Fibroblast of the aortic adventitia (primary cell): ENCODE measurements around the gene CGB3. TPM values are rescaled to one million over a fixed set of nuclear protein-coding genes. Genes with fewer than 3 reads are reported as not detected.

Source experiments
- DNase-seq: peaks from one replicate; pipeline ENCODE4 v3.0.0-alpha.2; 2010; ENCODE audit warnings: low read depth
- H3K4me3 ChIP-seq: 2 replicates; pipeline ENCODE4 v1.5.1; 2011; ENCODE audit warnings: low read depth, mild to moderate bottlenecking, control low read depth, low read length, moderate library complexity
- CTCF ChIP-seq: IDR thresholded peaks from 2 replicates; pipeline ENCODE4 v1.5.1; 2011; ENCODE audit warnings: mild to moderate bottlenecking, low read length, control low read depth, inconsistent platforms; ENCODE audit not compliant: insufficient read depth
- small RNA-seq: library from RNA; depleted of rRNA; stranded (forward); fragments of <200 nt; gene quantifications from one replicate; pipeline ENCODE3, GENCODE V24; 2012
- total RNA-seq: library from RNA; depleted of rRNA; stranded (reverse); fragments of >200 nt; gene quantifications from 2 replicates; pipeline ENCODE4 v1.2.3, GENCODE V29; 2012; ENCODE audit warnings: low replicate concordance

Gene CGB3
- total RNA-seq, 1 donor: not detected

GRCh38 chr19:48986211-48986610 lies 37.9 kb downstream of the CGB3 start:
- TF ChIP-seq CTCF: no peak
- no peak for DNase-seq
- H3K4me3 ChIP-seq: no peak overlapping the region

DNA sequence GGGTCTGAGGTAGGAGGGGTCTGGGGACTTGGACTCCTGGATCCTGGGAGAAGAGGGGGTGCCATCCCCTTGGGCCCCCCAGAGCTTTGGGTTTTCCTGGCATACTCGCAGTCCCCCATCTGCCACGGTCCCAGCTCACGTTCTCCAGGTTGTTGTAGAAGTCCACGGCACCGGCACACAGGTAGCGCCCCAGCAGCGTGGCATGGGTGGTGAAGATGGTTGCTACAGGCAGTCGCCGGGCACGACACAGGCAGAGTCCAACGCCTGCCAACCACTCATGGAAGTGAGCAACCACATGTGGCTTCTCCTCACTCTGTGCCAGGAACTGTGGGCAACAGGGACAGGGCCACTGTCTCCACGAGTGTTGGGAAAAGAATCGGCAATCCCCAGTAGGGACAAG lies 38.4 kb downstream of the CGB3 start:
- no peak for DNase-seq
- no peak for TF ChIP-seq CTCF
- no peak overlapping the region for H3K4me3 ChIP-seq

DNA sequence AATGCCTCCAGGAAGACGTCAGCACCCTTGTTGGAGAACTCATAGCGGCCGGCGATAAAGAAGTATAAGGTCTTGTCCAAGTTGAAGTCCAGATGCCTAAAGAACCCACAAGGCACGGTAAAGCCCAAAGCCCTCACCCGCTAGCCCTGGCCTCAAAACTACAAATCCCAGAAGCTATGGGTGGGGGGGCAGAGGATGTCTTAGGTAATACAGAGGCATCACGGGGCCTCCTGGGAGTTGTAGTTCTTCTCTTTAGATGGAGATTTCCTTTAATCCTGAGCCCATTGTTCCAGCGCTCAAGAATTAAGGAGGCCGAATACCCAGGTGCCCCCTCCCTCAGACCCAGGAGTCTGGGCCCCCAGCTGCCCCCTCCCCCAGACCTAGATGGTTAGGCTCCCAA lies 41.9 kb downstream of the CGB3 start:
- no peak for DNase-seq
- TF ChIP-seq CTCF: no peak

GRCh38 chr19:48977061-48977460 lies 47.1 kb downstream of the CGB3 start:
- H3K4me3 ChIP-seq: no peak overlapping the region
- no peak for TF ChIP-seq CTCF

More for the DNA sequence above, 41.9 kb downstream of the CGB3 start:
- H3K4me3 ChIP-seq: no peak overlapping the region

DNA sequence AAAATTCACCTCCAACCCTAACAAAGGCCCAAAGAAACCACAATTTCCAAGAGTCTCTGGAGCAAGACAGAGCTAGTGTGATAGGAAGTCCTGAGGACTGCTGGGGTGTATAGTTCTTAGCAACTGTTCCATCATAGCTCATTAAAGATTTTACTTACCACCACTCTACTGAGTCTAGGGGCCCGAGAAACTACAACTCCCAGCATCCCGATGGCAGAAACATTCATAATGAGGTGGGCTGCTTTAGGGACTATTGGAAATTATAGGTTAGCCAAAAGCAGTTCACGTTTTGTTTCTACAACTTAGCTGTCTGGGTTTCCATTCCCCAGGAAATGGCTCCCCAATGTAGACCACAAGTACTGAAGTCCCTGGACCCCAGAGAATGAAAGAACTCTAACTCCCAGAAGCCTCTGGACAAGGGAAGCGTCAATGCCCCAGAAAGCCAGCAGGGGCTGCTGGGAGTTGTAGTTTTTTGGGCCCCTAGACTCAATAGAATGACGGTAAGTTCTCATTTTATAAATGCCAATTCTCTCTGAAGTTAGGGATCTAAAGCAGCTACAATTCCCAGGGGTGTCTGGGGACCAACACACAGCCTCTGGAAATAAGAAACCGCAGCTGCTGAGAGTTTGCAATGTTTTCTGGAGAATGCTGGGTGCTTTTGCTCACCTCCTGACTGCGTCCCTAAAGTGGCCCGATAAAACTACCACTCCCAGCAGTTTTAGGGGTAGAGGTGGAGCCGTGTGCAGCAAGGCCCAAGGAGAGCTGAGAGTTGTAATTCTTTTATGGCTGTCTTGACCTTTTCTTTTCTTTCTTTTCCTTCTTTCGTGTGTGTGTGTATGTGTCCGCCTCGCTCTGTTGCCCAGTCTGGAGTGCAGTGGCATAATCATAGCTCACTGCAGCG lies 47.9 kb downstream of the CGB3 start:
- H3K4me3 ChIP-seq: no peak overlapping the region
- DNase-seq: no peak
- TF ChIP-seq CTCF: peak; percentile 23

More at GRCh38 chr19:48977061-48977460, 47.1 kb downstream of the CGB3 start:
- no peak for DNase-seq

Small RNA genes within 50 kb of the gene (small RNA-seq; reads per million reads assigned to genes)
- not detected for gene MIR6798

Other genes with a start within 250 kb of the CGB3 start
- 9.6 and 30.4 TPM in 2 replicates for gene BCAT2, start 213.3 kb downstream of the CGB3 start, total RNA-seq
- gene HSD17B14, start 187.8 kb downstream of the CGB3 start, total RNA-seq: 3.6 and 25.5 TPM in 2 replicates
- 28.9 and 44.0 TPM in 2 replicates for gene PLEKHA4, start 155.7 kb downstream of the CGB3 start, total RNA-seq
- gene PPP1R15A, start 151.9 kb downstream of the CGB3 start, total RNA-seq: 45.8 and 53.6 TPM in 2 replicates
- gene TULP2, start 125.6 kb downstream of the CGB3 start, total RNA-seq: 0.54 TPM in 1 of 2 replicates, not detected in the other
- 267 and 932 TPM in 2 replicates for gene NUCB1, start 124.0 kb downstream of the CGB3 start, total RNA-seq
- gene DHDH, start 90.6 kb downstream of the CGB3 start, total RNA-seq: not detected in 2 replicates
- 15.5 and 45.8 TPM in 2 replicates for gene BAX, start 69.5 kb downstream of the CGB3 start, total RNA-seq
- gene FTL, start 59.0 kb downstream of the CGB3 start, total RNA-seq: 5,494 and 8,302 TPM in 2 replicates
- gene GYS1, start 31.0 kb downstream of the CGB3 start, total RNA-seq: 5.5 and 38.6 TPM in 2 replicates
- 16.3 and 119 TPM in 2 replicates for gene RUVBL2, start 30.4 kb downstream of the CGB3 start, total RNA-seq
- gene LHB, start 7.2 kb downstream of the CGB3 start, total RNA-seq: not detected in 2 replicates
- not detected in 2 replicates for gene CGB2, start 7.6 kb upstream of the CGB3 start, total RNA-seq
- not detected in 2 replicates for gene CGB1, start 12.6 kb upstream of the CGB3 start, total RNA-seq
- not detected in 2 replicates for gene CGB5, start 19.5 kb upstream of the CGB3 start, total RNA-seq
- not detected in 2 replicates for gene CGB8, start 24.8 kb upstream of the CGB3 start, total RNA-seq
- gene CGB7, start 33.4 kb upstream of the CGB3 start, total RNA-seq: 0.09 TPM in 1 of 2 replicates, not detected in the other
- not detected in 2 replicates for gene NTF4, start 40.5 kb upstream of the CGB3 start, total RNA-seq
- not detected in 2 replicates for gene KCNA7, start 48.4 kb upstream of the CGB3 start, total RNA-seq
- 111 and 129 TPM in 2 replicates for gene SNRNP70, start 61.1 kb upstream of the CGB3 start, total RNA-seq
- 2.2 and 3.7 TPM in 2 replicates for gene LIN7B, start 90.0 kb upstream of the CGB3 start, total RNA-seq
- 0.41 and 0.54 TPM in 2 replicates for gene C19orf73, start 94.8 kb upstream of the CGB3 start, total RNA-seq
- 0.99 and 2.4 TPM in 2 replicates for gene PPFIA3, start 95.2 kb upstream of the CGB3 start, total RNA-seq
- gene HRC, start 131.1 kb upstream of the CGB3 start, total RNA-seq: not detected in 2 replicates
- 14.0 and 15.0 TPM in 2 replicates for gene TRPM4, start 133.5 kb upstream of the CGB3 start, total RNA-seq